K562 (cell line): ENCODE measurements around the gene FAM50A. TPM values are rescaled to one million over a fixed set of nuclear protein-coding genes. Genes with fewer than 3 reads are reported as not detected.

Source experiments
- ASH1L ChIP-seq: fragments of 450-650 bp; IDR thresholded peaks from 2 replicates; pipeline ENCODE4 v1.6.1; 2018; ENCODE audit warnings: borderline replicate concordance, mild to moderate bottlenecking, low read depth; ENCODE audit not compliant: partially characterized antibody
- FOSL1 ChIP-seq: fragments of 200-800 bp; sonication (Bioruptor generic); conservative IDR thresholded peaks from 2 replicates; pipeline ENCODE4 v1.6.1; 2016; ENCODE audit warnings: missing genetic modification characterization, missing compliant biosample characterization
- FOXK1 ChIP-seq: sonication (generic); formaldehyde crosslinking; IDR thresholded peaks from 2 replicates; pipeline ENCODE4 v1.8.0; 2022; ENCODE audit warnings: missing genetic modification reagents, mild to moderate bottlenecking, borderline replicate concordance
- POLR2G ChIP-seq: fragments of 200-400 bp; formaldehyde crosslinking; IDR thresholded peaks from 2 replicates; pipeline ENCODE4 v1.6.1; 2017; ENCODE audit warnings: low read depth, mild to moderate bottlenecking, antibody characterized with exemption, low read length, moderate library complexity
- SMAD3 ChIP-seq: fragments of 450-650 bp; formaldehyde crosslinking; conservative IDR thresholded peaks from 2 replicates; pipeline ENCODE4 v1.4.0; 2020; ENCODE audit warnings: mild to moderate bottlenecking
- TEAD4 ChIP-seq, 2 experiments: sonication (generic) in 1 of 2; formaldehyde crosslinking in 1 of 2; IDR thresholded peaks; 2 replicates each; pipeline versions ENCODE4 v1.6.1 to v1.8.0; 2012 to 2022; ENCODE audit warnings: borderline replicate concordance in 1 of 2, inconsistent platforms in 1 of 2, low read length in 1 of 2, mild to moderate bottlenecking in 1 of 2, missing genetic modification reagents in 1 of 2
- ZC3H4 ChIP-seq: sonication (generic); formaldehyde crosslinking; IDR thresholded peaks from 2 replicates; pipeline ENCODE4 v1.9.0; 2021; ENCODE audit warnings: missing genetic modification reagents, borderline replicate concordance
- ZFX ChIP-seq: sonication (generic); formaldehyde crosslinking; IDR thresholded peaks from 2 replicates; pipeline ENCODE4 v1.8.0; 2022; ENCODE audit warnings: mild to moderate bottlenecking, missing genetic modification reagents, moderate library complexity
- ZKSCAN8 ChIP-seq: fragments of 200-800 bp; sonication (Bioruptor generic); IDR thresholded peaks from 2 replicates; pipeline ENCODE4 v1.6.1; 2016; ENCODE audit warnings: missing genetic modification characterization, missing compliant biosample characterization
- ZNF263 ChIP-seq: sonication (generic); formaldehyde crosslinking; IDR thresholded peaks from 2 replicates; pipeline ENCODE4 v1.8.0; 2022; ENCODE audit warnings: mild to moderate bottlenecking, missing genetic modification reagents, borderline replicate concordance
- polyA plus RNA-seq, 8 experiments: library from polyadenylated mRNA; depleted of rRNA in 4 of 8; stranded (reverse) in 5 of 8; unstranded in 3 of 8; fragments of >200 nt; fragmentation: Nextera tagmentation in 2 of 8; fragmentation: Illumina TruSeq in 1 of 8; extraction: Ambion mirVana in 2 of 8; extraction: Trizol in 1 of 8; gene quantifications; 2 replicates each; pipeline versions ENCODE4 v1.2.1 to v1.2.3, GENCODE V29; 2011 to 2014; ENCODE audit warnings: inconsistent platforms in 1 of 8, missing spikeins in 1 of 8
- total RNA-seq, 7 experiments: library from RNA; depleted of rRNA in 6 of 7; stranded (reverse); fragments of >200 nt in 6 of 7; fragmentation: Illumina TruSeq in 2 of 7; extraction: Trizol in 2 of 7; gene quantifications; 2 replicates each; pipeline versions ENCODE4 v1.2.1 to v1.2.3, GENCODE V29; 2011 to 2021; ENCODE audit warnings: low replicate concordance in 1 of 7
- TF ChIP-seq, protein P1 (sequence below): sonication (generic); formaldehyde crosslinking; IDR thresholded peaks from 2 replicates; pipeline ENCODE4 v1.8.0; 2022; ENCODE audit warnings: mild to moderate bottlenecking, missing genetic modification reagents
- TF ChIP-seq, protein P2 (sequence below): fragments of 450-650 bp; IDR thresholded peaks from 2 replicates; pipeline ENCODE4 v1.6.1; 2016; ENCODE audit warnings: borderline replicate concordance
- TF ChIP-seq, protein P3 (sequence below): IDR thresholded peaks from 2 replicates; pipeline ENCODE4 v1.6.1; 2016; ENCODE audit warnings: missing genetic modification characterization, missing compliant biosample characterization
- TF ChIP-seq, protein P4 (sequence below), 2 experiments: fragments of 450-650 bp in 1 of 2; IDR thresholded peaks; 2 replicates each; pipeline ENCODE4 v1.6.1; 2011 to 2017; ENCODE audit warnings: low read depth in 2 of 2, antibody characterized with exemption in 1 of 2, borderline replicate concordance in 1 of 2, low read length in 1 of 2, mild to moderate bottlenecking in 1 of 2, mixed read lengths in 1 of 2; ENCODE audit not compliant: control insufficient read depth in 1 of 2

The FAM50A gene
- total and polyA plus RNA-seq, 9 of the 15 experiments (the other 6 are each of a cell fraction or from before 2014, with no cell fraction given): 4.4 to 114 (median 67.3) TPM

DNA sequence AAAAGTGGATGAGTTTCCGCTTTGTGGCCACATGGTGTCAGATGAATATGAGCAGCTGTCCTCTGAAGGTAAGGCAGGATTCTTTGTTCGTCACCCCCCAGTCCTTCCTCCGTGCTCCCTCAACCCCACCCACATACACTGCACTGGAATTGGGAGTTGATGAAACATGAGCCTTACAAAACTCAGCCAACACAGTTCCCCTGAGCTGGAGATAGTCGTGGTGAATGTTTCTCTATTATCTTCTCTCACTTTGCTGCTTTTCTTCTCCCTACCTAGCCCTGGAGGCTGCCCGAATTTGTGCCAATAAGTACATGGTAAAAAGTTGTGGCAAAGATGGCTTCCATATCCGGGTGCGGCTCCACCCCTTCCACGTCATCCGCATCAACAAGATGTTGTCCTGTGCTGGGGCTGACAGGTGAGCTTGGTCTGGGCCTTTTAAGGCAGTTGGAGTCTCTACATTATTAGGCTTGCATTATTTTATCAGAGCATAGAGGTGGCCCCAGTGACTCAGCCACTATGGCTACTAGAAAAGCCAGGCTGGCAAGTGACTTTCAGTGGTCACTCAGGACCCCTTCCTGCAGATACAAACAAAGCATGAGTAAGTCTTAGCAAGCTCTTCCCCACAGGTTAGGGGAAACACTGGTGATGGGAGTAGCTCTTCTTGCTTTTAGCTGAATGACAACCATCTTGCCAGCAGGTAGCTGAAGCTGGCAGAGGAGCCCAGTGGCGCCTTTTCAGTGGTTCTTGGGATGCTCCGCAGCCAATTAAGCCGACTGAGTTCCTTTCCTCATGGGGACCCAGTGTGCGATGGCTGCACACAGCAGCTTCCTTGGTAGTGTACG, 44.2 kb upstream of the FAM50A start (continued):
- TF ChIP-seq POLR2G: peak; percentile 70; the same call in 1 of the 2 replicates
- TF ChIP-seq FOSL1 (tag): no peak
- TF ChIP-seq SMAD3 (CRISPR knock-in tag): no peak
- TF ChIP-seq, protein P1, sequence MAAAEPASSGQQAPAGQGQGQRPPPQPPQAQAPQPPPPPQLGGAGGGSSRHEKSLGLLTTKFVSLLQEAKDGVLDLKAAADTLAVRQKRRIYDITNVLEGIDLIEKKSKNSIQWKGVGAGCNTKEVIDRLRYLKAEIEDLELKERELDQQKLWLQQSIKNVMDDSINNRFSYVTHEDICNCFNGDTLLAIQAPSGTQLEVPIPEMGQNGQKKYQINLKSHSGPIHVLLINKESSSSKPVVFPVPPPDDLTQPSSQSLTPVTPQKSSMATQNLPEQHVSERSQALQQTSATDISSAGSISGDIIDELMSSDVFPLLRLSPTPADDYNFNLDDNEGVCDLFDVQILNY (CRISPR knock-in tag): 0 out of 2 replicates have a peak, but pooled peaks have one; percentile 58
- TF ChIP-seq ZFX (CRISPR knock-in tag): no peak
- TF ChIP-seq ZNF263 (CRISPR knock-in tag): peak; percentile 68; the same call in 1 of the 2 replicates
- TF ChIP-seq, protein P2, sequence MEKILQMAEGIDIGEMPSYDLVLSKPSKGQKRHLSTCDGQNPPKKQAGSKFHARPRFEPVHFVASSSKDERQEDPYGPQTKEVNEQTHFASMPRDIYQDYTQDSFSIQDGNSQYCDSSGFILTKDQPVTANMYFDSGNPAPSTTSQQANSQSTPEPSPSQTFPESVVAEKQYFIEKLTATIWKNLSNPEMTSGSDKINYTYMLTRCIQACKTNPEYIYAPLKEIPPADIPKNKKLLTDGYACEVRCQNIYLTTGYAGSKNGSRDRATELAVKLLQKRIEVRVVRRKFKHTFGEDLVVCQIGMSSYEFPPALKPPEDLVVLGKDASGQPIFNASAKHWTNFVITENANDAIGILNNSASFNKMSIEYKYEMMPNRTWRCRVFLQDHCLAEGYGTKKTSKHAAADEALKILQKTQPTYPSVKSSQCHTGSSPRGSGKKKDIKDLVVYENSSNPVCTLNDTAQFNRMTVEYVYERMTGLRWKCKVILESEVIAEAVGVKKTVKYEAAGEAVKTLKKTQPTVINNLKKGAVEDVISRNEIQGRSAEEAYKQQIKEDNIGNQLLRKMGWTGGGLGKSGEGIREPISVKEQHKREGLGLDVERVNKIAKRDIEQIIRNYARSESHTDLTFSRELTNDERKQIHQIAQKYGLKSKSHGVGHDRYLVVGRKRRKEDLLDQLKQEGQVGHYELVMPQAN: no peak
- TF ChIP-seq, protein P3, sequence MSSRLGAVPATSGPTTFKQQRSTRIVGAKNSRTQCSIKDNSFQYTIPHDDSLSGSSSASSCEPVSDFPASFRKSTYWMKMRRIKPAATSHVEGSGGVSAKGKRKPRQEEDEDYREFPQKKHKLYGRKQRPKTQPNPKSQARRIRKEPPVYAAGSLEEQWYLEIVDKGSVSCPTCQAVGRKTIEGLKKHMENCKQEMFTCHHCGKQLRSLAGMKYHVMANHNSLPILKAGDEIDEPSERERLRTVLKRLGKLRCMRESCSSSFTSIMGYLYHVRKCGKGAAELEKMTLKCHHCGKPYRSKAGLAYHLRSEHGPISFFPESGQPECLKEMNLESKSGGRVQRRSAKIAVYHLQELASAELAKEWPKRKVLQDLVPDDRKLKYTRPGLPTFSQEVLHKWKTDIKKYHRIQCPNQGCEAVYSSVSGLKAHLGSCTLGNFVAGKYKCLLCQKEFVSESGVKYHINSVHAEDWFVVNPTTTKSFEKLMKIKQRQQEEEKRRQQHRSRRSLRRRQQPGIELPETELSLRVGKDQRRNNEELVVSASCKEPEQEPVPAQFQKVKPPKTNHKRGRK (tag): no peak
- TF ChIP-seq ZC3H4 (CRISPR knock-in tag): peak; percentile 31; the same call in 1 of the 2 replicates
- TF ChIP-seq FOXK1 (CRISPR knock-in tag): 0 out of 2 replicates have a peak, but pooled peaks have one; percentile 15
- no peak for TF ChIP-seq ASH1L
- TF ChIP-seq TEAD4 (IDR thresholded peaks at IDR 0.05; ENCODE audit: low read length): no peak
- TF ChIP-seq TEAD4 (CRISPR knock-in tag; IDR thresholded peaks at IDR 0.05; ENCODE audit: borderline replicate concordance): no peak
- TF ChIP-seq ZKSCAN8: peak; percentile 2; the same call in 1 of the 2 replicates
- TF ChIP-seq, protein P4, sequence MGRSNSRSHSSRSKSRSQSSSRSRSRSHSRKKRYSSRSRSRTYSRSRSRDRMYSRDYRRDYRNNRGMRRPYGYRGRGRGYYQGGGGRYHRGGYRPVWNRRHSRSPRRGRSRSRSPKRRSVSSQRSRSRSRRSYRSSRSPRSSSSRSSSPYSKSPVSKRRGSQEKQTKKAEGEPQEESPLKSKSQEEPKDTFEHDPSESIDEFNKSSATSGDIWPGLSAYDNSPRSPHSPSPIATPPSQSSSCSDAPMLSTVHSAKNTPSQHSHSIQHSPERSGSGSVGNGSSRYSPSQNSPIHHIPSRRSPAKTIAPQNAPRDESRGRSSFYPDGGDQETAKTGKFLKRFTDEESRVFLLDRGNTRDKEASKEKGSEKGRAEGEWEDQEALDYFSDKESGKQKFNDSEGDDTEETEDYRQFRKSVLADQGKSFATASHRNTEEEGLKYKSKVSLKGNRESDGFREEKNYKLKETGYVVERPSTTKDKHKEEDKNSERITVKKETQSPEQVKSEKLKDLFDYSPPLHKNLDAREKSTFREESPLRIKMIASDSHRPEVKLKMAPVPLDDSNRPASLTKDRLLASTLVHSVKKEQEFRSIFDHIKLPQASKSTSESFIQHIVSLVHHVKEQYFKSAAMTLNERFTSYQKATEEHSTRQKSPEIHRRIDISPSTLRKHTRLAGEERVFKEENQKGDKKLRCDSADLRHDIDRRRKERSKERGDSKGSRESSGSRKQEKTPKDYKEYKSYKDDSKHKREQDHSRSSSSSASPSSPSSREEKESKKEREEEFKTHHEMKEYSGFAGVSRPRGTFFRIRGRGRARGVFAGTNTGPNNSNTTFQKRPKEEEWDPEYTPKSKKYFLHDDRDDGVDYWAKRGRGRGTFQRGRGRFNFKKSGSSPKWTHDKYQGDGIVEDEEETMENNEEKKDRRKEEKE (IDR thresholded peaks at IDR 0.05; ENCODE audit: borderline replicate concordance in 1 of 2, control insufficient read depth in 1 of 2, low read depth in 2 of 2, low read length in 1 of 2): peak in 1 of 2 experiments; percentile 25; a peak in 1 of 4 replicates
